NCI-H774 (cell line): ENCODE measurements around the gene PSMC4.
"Not testable (repeated sequence)": the region's sequence is repeated elsewhere in the genome, so short reads cannot be mapped to it uniquely, and the experiment has no call there.

Source experiments
- DNase-seq: peaks from one replicate; lab custom pipeline; 2025; lab: John Stamatoyannopoulos, UW

Gene PSMC4

GRCh38 chr19:39946532-39946931 lies 24.4 kb upstream of the PSMC4 start:
- DNase-seq: no peak

GRCh38 chr19:39949026-39949747 lies 21.8 kb upstream of the PSMC4 start:
- no peak for DNase-seq

DNA sequence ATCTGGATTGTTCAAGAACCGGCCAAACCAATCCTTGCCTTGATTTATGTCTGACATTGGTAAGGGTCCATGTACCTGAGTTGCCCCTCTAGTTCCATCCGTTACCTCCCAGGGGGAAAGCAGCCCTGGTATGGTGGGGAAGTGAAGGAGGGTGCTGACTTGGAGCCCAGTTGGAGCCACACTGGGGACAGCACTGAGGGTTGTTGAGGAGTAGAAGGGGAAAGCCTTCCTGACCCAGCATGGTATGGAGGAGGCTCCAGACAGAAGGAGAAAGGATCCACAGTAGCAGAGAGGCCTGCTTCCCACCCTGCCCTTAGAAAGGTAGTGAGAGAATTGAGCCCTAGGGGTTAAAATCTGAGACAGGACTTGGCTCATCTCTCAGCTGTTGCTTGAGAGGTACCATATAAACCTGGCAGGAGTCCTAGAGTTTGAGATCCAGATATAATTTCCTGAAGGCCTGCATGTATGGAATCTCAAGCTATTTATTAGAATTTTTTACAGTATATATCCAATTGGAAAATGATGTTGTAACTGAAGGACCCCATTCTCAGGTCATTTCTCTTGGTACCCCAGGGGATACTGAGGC lies 19.8 kb upstream of the PSMC4 start:
- no peak for DNase-seq

- no peak for DNase-seq
These were observed 19.3 kb upstream of the PSMC4 start for GRCh38 chr19:39951686-39952085.

DNA sequence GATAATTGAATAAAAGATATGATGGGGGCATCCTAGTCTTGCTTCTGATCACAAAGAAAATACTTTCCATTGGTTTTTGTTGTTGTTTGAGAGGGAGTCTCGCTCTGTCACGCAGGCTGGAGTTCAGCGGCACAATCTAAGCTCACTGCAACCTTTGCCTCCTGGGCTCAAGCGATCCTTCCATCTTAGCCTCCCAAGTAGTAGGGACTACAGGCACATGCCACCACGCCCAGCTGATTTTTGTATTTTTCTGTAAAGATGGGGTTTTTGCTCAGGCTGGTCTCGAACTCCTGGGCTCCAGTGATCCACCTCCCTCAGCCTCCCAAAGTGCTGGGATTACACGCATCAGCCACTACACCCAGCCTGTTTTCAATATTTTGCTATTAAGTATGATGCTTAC lies 17.1 kb upstream of the PSMC4 start:
- no peak for DNase-seq

- not testable (repeated sequence) for DNase-seq
These were observed 13.1 kb upstream of the PSMC4 start for GRCh38 chr19:39957886-39958285.

DNA sequence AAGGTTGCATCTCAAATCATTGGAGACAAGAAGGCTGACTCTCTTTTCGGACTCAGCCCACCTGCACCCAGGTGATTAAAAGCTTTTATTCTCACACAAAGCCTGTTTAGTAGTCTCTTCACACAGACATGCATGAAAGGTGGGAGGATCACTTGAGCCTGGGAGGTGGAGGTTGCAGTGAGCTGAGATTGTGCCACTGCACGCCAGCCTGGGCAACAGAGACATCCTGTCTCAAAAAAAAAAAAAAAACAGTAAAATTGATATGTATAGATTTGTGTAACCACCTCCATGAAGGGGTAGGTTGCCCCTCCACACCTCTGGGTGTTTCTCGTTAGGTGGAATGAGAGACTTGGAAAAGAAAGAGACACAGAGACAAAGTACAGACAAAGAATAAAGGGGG lies 12.0 kb upstream of the PSMC4 start:
- not testable (repeated sequence) for DNase-seq

GRCh38 chr19:39959407-39959806 lies 11.6 kb upstream of the PSMC4 start:
- not testable (repeated sequence) for DNase-seq

GRCh38 chr19:39963898-39964297 lies 7.1 kb upstream of the PSMC4 start:
- no peak for DNase-seq

DNA sequence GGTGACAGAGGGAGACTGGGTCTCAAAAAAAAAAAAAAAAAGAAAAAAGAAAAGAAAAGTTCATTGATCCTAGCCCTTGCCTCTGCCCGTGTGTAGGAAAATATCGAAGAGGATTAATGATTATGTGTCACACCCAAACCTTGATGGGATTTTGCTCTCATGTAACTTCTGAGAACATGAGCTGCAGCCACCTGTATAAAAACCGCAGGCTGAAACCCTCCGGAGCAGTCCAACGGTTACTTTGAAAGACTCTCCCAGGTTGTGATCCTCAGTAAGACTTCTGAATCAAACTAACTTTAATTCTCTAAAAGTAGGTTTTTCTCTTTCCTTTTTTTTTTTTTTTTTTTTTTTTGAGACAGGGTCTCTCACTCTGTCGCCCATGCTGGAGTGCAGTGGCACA lies 4.3 kb upstream of the PSMC4 start:
- DNase-seq: no peak

DNA sequence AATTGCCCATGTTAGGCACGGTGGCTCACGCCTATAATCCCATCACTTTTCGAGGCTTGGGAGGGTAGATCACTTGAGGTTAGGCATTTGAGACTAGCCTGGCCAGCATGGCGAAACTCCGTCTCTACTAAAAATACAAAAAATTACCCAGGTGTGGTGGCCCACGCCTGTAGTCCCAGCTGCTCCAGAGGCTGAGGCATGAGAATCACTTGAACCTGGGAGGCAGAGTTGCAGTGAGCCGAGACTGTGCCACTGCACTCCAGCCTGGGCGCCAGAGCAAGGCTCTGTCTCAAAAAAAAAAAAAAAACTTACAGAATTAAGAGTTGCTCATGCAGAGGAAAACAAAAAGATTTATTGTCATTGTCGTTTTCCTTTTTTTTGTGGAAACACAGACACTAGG lies 3.4 kb upstream of the PSMC4 start:
- DNase-seq: no peak

GRCh38 chr19:39968789-39969188 lies 2.2 kb upstream of the PSMC4 start:
- no peak for DNase-seq

- DNase-seq: no peak
These were observed 1.7 kb upstream of the PSMC4 start for GRCh38 chr19:39969266-39969665.

- no peak for DNase-seq
These were observed 1.1 kb upstream of the PSMC4 start for GRCh38 chr19:39969681-39970424.

GRCh38 chr19:39970425-39970674 lies 615 bp upstream of the PSMC4 start:
- no peak for DNase-seq

- no peak for DNase-seq
These were observed 543 bp downstream of the PSMC4 start for GRCh38 chr19:39971380-39972035.

DNA sequence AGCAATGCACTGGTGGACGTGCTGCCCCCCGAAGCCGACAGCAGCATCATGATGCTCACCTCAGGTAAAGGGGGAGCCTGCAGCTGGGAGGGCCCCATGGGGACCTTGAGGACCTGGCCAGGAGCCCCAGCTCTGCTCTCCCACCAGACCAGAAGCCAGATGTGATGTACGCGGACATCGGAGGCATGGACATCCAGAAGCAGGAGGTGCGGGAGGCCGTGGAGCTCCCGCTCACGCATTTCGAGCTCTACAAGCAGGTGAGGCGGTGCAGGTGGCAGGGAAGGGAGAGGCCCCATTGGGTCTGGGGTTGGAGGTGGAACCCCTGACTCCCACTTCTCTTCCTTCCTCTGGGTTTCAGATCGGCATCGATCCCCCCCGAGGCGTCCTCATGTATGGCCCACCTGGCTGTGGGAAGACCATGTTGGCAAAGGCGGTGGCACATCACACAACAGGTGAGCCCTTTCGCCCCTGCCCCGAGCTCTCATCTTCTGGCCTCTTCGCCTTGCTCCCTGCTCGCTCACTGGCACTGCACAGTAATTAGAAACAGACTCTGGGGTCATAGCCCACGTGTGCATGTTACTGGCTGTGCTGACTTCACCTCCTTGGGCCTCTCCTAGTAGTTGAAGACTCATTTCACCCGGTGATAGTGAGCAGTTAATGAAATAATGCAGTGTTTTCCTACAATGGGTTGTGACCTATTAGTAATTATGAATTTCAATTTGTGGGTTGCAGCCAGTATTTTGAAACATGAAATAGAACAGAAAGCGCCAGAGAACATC lies 3.6 kb downstream of the PSMC4 start:
- DNase-seq: no peak

GRCh38 chr19:39982883-39983282 lies 11.9 kb downstream of the PSMC4 start:
- no peak for DNase-seq

GRCh38 chr19:39983695-39984300 lies 12.8 kb downstream of the PSMC4 start:
- no peak for DNase-seq

- no peak for DNase-seq
These were observed 15.7 kb downstream of the PSMC4 start for GRCh38 chr19:39986643-39987042.

DNA sequence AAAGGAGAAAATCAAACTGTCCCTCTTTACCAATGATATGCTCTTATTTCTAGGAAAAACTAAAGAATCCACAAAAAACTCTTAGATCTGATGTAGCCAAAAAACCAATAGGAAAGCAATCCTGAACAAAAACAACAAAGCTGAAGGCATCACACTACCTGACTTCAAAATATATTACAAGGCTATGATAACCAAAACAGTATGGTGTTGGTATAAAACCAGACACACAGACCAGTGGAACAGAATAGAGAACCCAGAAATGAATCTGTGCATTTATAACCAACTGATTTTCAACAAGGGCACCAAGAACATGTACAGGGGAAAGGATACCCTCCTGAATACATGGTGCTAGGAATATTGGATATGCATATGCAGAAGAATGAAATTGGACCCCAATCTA lies 16.2 kb downstream of the PSMC4 start:
- DNase-seq: no peak

- no peak for DNase-seq
These were observed 16.6 kb downstream of the PSMC4 start for GRCh38 chr19:39987596-39987995.
